22Rv1 (cell line): Measurements from ENCODE around the gene TIGAR.

Source experiments
- H3K27ac ChIP-seq: fragments of 450-650 bp; 2 replicates; pipeline ENCODE4 v1.5.1; 2017
- CTCF ChIP-seq: fragments of 450-650 bp; IDR thresholded peaks from 2 replicates; pipeline ENCODE4 v1.5.1; 2017; ENCODE audit warnings: mild to moderate bottlenecking
- ZFX ChIP-seq: fragments of 450-650 bp; IDR thresholded peaks from 2 replicates; pipeline ENCODE4 v1.6.1; 2017; ENCODE audit warnings: antibody characterized with exemption, borderline replicate concordance

The TIGAR gene

GRCh38 chr12:4300883-4301282 lies 20.1 kb upstream of the TIGAR start:
- no peak overlapping the region for H3K27ac ChIP-seq
- TF ChIP-seq CTCF: no peak
- TF ChIP-seq ZFX: no peak

GRCh38 chr12:4301932-4302501 lies 19.0 kb upstream of the TIGAR start:
- H3K27ac ChIP-seq: no peak overlapping the region
- TF ChIP-seq CTCF (no peak), ZFX (no peak)

- H3K27ac ChIP-seq: no peak overlapping the region
- TF ChIP-seq CTCF: no peak
- no peak for TF ChIP-seq ZFX
Observed at GRCh38 chr12:4302881-4303280, 18.1 kb upstream of the TIGAR start.

- H3K27ac ChIP-seq: no peak overlapping the region
- no peak for TF ChIP-seq CTCF
- no peak for TF ChIP-seq ZFX
Observed at GRCh38 chr12:4303750-4304149, 17.3 kb upstream of the TIGAR start.

GRCh38 chr12:4307593-4308333 lies 13.2 kb upstream of the TIGAR start:
- TF ChIP-seq ZFX (no peak), CTCF (peak; percentile 93)
- H3K27ac ChIP-seq: no peak overlapping the region

GRCh38 chr12:4308334-4308950 lies 12.6 kb upstream of the TIGAR start:
- TF ChIP-seq CTCF (no peak), ZFX (no peak)
- no peak overlapping the region for H3K27ac ChIP-seq

- TF ChIP-seq CTCF (no peak), ZFX (no peak)
- no peak overlapping the region for H3K27ac ChIP-seq
Observed at GRCh38 chr12:4311776-4312175, 9.2 kb upstream of the TIGAR start.
